Measurements from ENCODE around the gene FOXD3.

DNA sequence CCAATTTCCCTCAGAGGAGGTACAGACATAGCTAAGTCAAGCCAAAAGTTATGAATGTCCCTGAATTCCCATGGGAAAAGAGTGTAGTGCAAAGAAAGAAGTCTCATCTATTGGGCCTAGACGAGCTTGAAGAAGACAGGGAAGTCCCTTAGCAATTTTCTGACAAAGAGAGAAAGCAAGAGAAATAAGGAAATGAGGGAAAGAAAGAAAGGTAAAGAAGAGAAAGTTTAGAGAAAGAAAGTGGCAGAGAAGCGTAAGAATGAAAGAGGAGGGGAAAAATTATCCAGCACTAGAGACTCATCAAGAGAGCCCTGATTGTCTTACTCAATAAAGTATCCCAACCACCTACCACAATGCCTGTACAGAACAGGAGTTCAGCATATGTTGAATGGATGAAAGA is 40.6 kb upstream of the FOXD3 start:
- TF ChIP-seq POLR2A (IDR thresholded peaks at IDR 0.05) = no peak
- TF ChIP-seq, protein P1, sequence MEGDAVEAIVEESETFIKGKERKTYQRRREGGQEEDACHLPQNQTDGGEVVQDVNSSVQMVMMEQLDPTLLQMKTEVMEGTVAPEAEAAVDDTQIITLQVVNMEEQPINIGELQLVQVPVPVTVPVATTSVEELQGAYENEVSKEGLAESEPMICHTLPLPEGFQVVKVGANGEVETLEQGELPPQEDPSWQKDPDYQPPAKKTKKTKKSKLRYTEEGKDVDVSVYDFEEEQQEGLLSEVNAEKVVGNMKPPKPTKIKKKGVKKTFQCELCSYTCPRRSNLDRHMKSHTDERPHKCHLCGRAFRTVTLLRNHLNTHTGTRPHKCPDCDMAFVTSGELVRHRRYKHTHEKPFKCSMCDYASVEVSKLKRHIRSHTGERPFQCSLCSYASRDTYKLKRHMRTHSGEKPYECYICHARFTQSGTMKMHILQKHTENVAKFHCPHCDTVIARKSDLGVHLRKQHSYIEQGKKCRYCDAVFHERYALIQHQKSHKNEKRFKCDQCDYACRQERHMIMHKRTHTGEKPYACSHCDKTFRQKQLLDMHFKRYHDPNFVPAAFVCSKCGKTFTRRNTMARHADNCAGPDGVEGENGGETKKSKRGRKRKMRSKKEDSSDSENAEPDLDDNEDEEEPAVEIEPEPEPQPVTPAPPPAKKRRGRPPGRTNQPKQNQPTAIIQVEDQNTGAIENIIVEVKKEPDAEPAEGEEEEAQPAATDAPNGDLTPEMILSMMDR (IDR thresholded peaks at IDR 0.05) = no peak
